IMR-90 (cell line): ENCODE results near the gene S100A2.

Experiments used
- MAZ ChIP-seq: IDR thresholded peaks from 2 replicates; pipeline ENCODE4 v1.6.1; 2012; ENCODE audit warnings: low read depth, mild to moderate bottlenecking, low read length, improper control_type of control experiment, moderate library complexity, borderline replicate concordance
- POLR2A ChIP-seq: IDR thresholded peaks from 2 replicates; pipeline ENCODE4 v1.6.1; 2012; ENCODE audit warnings: mild to moderate bottlenecking, low read depth, low read length
- SMC3 ChIP-seq: fragments of 150-350 bp; IDR thresholded peaks from 2 replicates; pipeline ENCODE4 v1.6.1; 2016; ENCODE audit warnings: low read depth, mild to moderate bottlenecking, antibody characterized with exemption, low read length, moderate library complexity
- TF ChIP-seq, protein P1 (sequence below): conservative IDR thresholded peaks from 2 replicates; pipeline ENCODE4 v1.5.1; 2012; ENCODE audit warnings: mild to moderate bottlenecking, low read depth, low read length, improper control_type of control experiment

DNA sequence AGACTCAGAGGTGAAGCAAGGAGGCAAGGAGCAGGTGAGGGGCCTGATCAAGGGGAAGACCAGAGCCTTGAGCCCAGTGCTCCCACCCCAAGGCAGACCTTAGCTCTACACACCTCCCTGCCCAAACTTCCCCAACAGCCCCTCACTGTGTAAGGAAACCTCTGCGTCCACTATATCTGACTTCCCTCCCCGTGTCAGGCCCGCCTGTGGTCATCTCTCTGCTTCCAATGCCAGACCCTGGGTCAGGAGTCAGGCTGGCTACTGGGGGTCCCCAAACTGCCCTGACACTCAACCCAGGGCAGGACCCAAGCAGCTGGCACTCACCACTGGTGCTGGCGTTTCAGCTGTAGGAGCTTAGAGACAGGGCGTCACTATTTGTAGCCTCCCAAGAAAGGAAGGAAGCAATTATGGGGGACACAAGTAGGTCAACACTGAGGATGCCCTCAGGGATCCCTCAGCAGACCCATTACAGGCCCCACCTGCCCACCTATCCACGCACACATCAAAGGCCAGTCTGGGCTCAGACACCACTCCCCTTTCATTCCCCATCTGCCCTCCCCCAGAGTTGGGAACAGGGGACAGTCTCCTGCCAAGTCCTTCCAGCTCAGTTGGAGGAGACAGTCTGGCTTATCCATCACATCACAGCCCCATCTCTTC, 15.8 kb downstream of the S100A2 start:
- TF ChIP-seq, protein P1, sequence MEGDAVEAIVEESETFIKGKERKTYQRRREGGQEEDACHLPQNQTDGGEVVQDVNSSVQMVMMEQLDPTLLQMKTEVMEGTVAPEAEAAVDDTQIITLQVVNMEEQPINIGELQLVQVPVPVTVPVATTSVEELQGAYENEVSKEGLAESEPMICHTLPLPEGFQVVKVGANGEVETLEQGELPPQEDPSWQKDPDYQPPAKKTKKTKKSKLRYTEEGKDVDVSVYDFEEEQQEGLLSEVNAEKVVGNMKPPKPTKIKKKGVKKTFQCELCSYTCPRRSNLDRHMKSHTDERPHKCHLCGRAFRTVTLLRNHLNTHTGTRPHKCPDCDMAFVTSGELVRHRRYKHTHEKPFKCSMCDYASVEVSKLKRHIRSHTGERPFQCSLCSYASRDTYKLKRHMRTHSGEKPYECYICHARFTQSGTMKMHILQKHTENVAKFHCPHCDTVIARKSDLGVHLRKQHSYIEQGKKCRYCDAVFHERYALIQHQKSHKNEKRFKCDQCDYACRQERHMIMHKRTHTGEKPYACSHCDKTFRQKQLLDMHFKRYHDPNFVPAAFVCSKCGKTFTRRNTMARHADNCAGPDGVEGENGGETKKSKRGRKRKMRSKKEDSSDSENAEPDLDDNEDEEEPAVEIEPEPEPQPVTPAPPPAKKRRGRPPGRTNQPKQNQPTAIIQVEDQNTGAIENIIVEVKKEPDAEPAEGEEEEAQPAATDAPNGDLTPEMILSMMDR = no peak
- TF ChIP-seq MAZ (no peak), POLR2A (no peak), SMC3 (no peak)
